ENCODE results near the gene CCR5. TPM values are rescaled to one million over a fixed set of nuclear protein-coding genes. Genes with fewer than 3 reads are reported as not detected.

The CCR5 gene
- total RNA-seq, 1 donor from 2014 or later, result not detected

- H3K4me3 ChIP-seq (ENCODE audit: low read depth, low read length), result no peak overlapping the region
- TF ChIP-seq CTCF (IDR thresholded peaks at IDR 0.05; ENCODE audit: insufficient read depth, low read length, poor library complexity, severe bottlenecking), result no peak
- H3K27me3 ChIP-seq (ENCODE audit: control insufficient read depth, insufficient read depth, low read length), result peaks cover 8% of the 10 kb centered on the region
- DNase-seq (ENCODE audit: low read depth), result no peak
- no peaks in the 10 kb centered on the region for H3K36me3 ChIP-seq (ENCODE audit: control insufficient read depth, insufficient read depth, low read length)
These were observed 2.2 kb upstream of the CCR5 start for GRCh38 chr3:46368569-46368968.

- no peaks in the 10 kb centered on the region for H3K36me3 ChIP-seq (ENCODE audit: control insufficient read depth, insufficient read depth, low read length)
- peaks cover 8% of the 10 kb centered on the region for H3K27me3 ChIP-seq (ENCODE audit: control insufficient read depth, insufficient read depth, low read length)
- H3K4me3 ChIP-seq (ENCODE audit: low read depth, low read length), result no peak overlapping the region
- no peak for TF ChIP-seq CTCF (IDR thresholded peaks at IDR 0.05; ENCODE audit: insufficient read depth, low read length, poor library complexity, severe bottlenecking)
- DNase-seq (ENCODE audit: low read depth), result no peak
These were observed 1.6 kb upstream of the CCR5 start for GRCh38 chr3:46369151-46369550.

GRCh38 chr3:46369675-46370132 lies 1.0 kb upstream of the CCR5 start:
- no peak for DNase-seq (ENCODE audit: low read depth)
- H3K36me3 ChIP-seq (ENCODE audit: control insufficient read depth, insufficient read depth, low read length), result no peaks in the 10 kb centered on the region
- no peak overlapping the region for H3K4me3 ChIP-seq (ENCODE audit: low read depth, low read length)
- TF ChIP-seq CTCF (IDR thresholded peaks at IDR 0.05; ENCODE audit: insufficient read depth, low read length, poor library complexity, severe bottlenecking), result no peak
- peaks cover 12% of the 10 kb centered on the region for H3K27me3 ChIP-seq (ENCODE audit: control insufficient read depth, insufficient read depth, low read length)

- no peak for DNase-seq (ENCODE audit: low read depth)
- TF ChIP-seq CTCF (IDR thresholded peaks at IDR 0.05; ENCODE audit: insufficient read depth, low read length, poor library complexity, severe bottlenecking), result no peak
- no peaks in the 10 kb centered on the region for H3K36me3 ChIP-seq (ENCODE audit: control insufficient read depth, insufficient read depth, low read length)
- H3K27me3 ChIP-seq (ENCODE audit: control insufficient read depth, insufficient read depth, low read length), result peaks cover 9% of the 10 kb centered on the region
- H3K4me3 ChIP-seq (ENCODE audit: low read depth, low read length), result no peak overlapping the region
These were observed 984 bp downstream of the CCR5 start for GRCh38 chr3:46371519-46372340.

GRCh38 chr3:46372492-46373359 lies 2.0 kb downstream of the CCR5 start:
- TF ChIP-seq CTCF (IDR thresholded peaks at IDR 0.05; ENCODE audit: insufficient read depth, low read length, poor library complexity, severe bottlenecking), result peak; percentile 67
- Histone ChIP-seq H3K27me3 (ENCODE audit: control insufficient read depth, insufficient read depth, low read length) (peaks cover 9% of the 10 kb centered on the region), H3K4me3 (ENCODE audit: low read depth, low read length) (no peak overlapping the region), H3K36me3 (ENCODE audit: control insufficient read depth, insufficient read depth, low read length) (no peaks in the 10 kb centered on the region)
- DNase-seq (ENCODE audit: low read depth), result no peak

Measured in kidney epithelial cell (primary cell).